HL-60/S4 (cell line): ENCODE data around the gene OPTC.
"Not testable (repeated sequence)": the region's sequence is repeated elsewhere in the genome, so short reads cannot be mapped to it uniquely, and the experiment has no call there.

Experiments used
- in situ Hi-C: fragments of 300-500 bp; cut with MboI; formaldehyde crosslinking; loops from 2 replicates; pipeline ENCODE4 v1.14.3; 2022; ENCODE audit warnings: low sequenced_read_pairs

Gene OPTC

GRCh38 chr1:203465146-203465798, 28.7 kb upstream of the OPTC start:
- in situ Hi-C loops: no loop called here

- in situ Hi-C loops: no loop called here
These were observed 28.0 kb upstream of the OPTC start for GRCh38 chr1:203465948-203466347.

- in situ Hi-C loops: not testable (repeated sequence)
These were observed 26.9 kb upstream of the OPTC start for GRCh38 chr1:203466906-203467549.

- in situ Hi-C loops: no loop called here
These were observed 26.4 kb upstream of the OPTC start for GRCh38 chr1:203467550-203467921.

- in situ Hi-C loops: no loop called here
These were observed 25.6 kb upstream of the OPTC start for GRCh38 chr1:203468326-203468725.

GRCh38 chr1:203470240-203470639, 23.7 kb upstream of the OPTC start:
- in situ Hi-C loops: no loop called here

GRCh38 chr1:203471841-203472240, 22.1 kb upstream of the OPTC start:
- in situ Hi-C loops: no loop called here

GRCh38 chr1:203473281-203473680, 20.7 kb upstream of the OPTC start:
- in situ Hi-C loops: no loop called here

- in situ Hi-C loops: no loop called here
These were observed 20.1 kb upstream of the OPTC start for GRCh38 chr1:203473781-203474305.

GRCh38 chr1:203475012-203475981, 18.7 kb upstream of the OPTC start, which contains the start of gene PRELP:
Gene PRELP (plus strand): TSS chr1:203475806. CDS start chr1:203483185, 7,379 bp downstream.
- in situ Hi-C loops: loop anchor here (25.0 kb wide), 1 partner anchor 438 kb away; the partner anchor contains the start of gene PPFIA4

- in situ Hi-C loops: loop anchor here (25.0 kb wide), 1 partner anchor 439 kb away; the partner anchor contains the start of gene PPFIA4
These were observed 17.6 kb upstream of the OPTC start for GRCh38 chr1:203476216-203476814.

GRCh38 chr1:203477748-203478147, 16.2 kb upstream of the OPTC start:
- in situ Hi-C loops: loop anchor here (25.0 kb wide), 1 partner anchor 440 kb away; the partner anchor contains the start of gene PPFIA4

GRCh38 chr1:203478231-203478630, 15.7 kb upstream of the OPTC start:
- in situ Hi-C loops: loop anchor here (25.0 kb wide), 1 partner anchor 441 kb away; the partner anchor contains the start of gene PPFIA4

- in situ Hi-C loops: loop anchor here (25.0 kb wide), 1 partner anchor 442 kb away; the partner anchor contains the start of gene PPFIA4
These were observed 15.0 kb upstream of the OPTC start for GRCh38 chr1:203478986-203479385.

GRCh38 chr1:203479646-203480045, 14.3 kb upstream of the OPTC start:
- in situ Hi-C loops: loop anchor here (25.0 kb wide), 1 partner anchor 442 kb away; the partner anchor contains the start of gene PPFIA4

- in situ Hi-C loops: loop anchor here (25.0 kb wide), 1 partner anchor 443 kb away; the partner anchor contains the start of gene PPFIA4
These were observed 13.9 kb upstream of the OPTC start for GRCh38 chr1:203480084-203480483.

- in situ Hi-C loops: loop anchor here (25.0 kb wide), 1 partner anchor 443 kb away; the partner anchor contains the start of gene PPFIA4
These were observed 13.3 kb upstream of the OPTC start for GRCh38 chr1:203480525-203481084.

- in situ Hi-C loops: loop anchor here (25.0 kb wide), 1 partner anchor 444 kb away; the partner anchor contains the start of gene PPFIA4
These were observed 12.8 kb upstream of the OPTC start for GRCh38 chr1:203481196-203481595.

GRCh38 chr1:203486618-203487370, 7.2 kb upstream of the OPTC start:
- in situ Hi-C loops: loop anchor here (5.0 to 25.0 kb wide), 3 partner anchors 144 to 449 kb away; partner anchors contain the start of gene PPFIA4
